Gastroesophageal sphincter (tissue), 3 donors: ENCODE data around the gene GNAQ.

ENCODE experiments used
- EP300 ChIP-seq: sonication (generic); formaldehyde crosslinking; IDR thresholded peaks from one replicate; pipeline ENCODE4 v1.6.1; 2017; ENCODE audit warnings: antibody characterized with exemption, mild to moderate bottlenecking
- POLR2A ChIP-seq, 2 donors: fragments of 450-650 bp; IDR thresholded peaks; one replicate each; pipeline ENCODE4 v1.6.1; 2017; ENCODE audit warnings: antibody characterized with exemption in 2 of 2, mild to moderate bottlenecking in 2 of 2, moderate library complexity in 1 of 2
- POLR2AphosphoS5 ChIP-seq: sonication (generic); formaldehyde crosslinking; IDR thresholded peaks from one replicate; pipeline ENCODE4 v1.6.1; 2017; ENCODE audit warnings: antibody characterized with exemption
- TF ChIP-seq, protein P1 (sequence below), 4 experiments: fragments of 200-600 bp in 2 of 4; fragments of 450-650 bp in 2 of 4; sonication (generic) in 1 of 4; IDR thresholded peaks; one replicate each; pipeline ENCODE4 v1.5.1; 2017 to 2019; ENCODE audit warnings: antibody characterized with exemption in 4 of 4, mild to moderate bottlenecking in 2 of 4, moderate library complexity in 2 of 4

- TF ChIP-seq, protein P1, sequence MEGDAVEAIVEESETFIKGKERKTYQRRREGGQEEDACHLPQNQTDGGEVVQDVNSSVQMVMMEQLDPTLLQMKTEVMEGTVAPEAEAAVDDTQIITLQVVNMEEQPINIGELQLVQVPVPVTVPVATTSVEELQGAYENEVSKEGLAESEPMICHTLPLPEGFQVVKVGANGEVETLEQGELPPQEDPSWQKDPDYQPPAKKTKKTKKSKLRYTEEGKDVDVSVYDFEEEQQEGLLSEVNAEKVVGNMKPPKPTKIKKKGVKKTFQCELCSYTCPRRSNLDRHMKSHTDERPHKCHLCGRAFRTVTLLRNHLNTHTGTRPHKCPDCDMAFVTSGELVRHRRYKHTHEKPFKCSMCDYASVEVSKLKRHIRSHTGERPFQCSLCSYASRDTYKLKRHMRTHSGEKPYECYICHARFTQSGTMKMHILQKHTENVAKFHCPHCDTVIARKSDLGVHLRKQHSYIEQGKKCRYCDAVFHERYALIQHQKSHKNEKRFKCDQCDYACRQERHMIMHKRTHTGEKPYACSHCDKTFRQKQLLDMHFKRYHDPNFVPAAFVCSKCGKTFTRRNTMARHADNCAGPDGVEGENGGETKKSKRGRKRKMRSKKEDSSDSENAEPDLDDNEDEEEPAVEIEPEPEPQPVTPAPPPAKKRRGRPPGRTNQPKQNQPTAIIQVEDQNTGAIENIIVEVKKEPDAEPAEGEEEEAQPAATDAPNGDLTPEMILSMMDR (IDR thresholded peaks at IDR 0.05), result no peak
- no peak for TF ChIP-seq POLR2A (IDR thresholded peaks at IDR 0.05)
- TF ChIP-seq EP300, result no peak
- TF ChIP-seq POLR2AphosphoS5, result no peak
Measured at GRCh38 chr9:77708064-77708815, 323.4 kb downstream of the GNAQ start.
